Stimulated activated CD4-positive, alpha-beta T cell treated with anti-CD3 and anti-CD28 coated beads, Interleukin-4, amount 100 ng/mL, for 1 hour (primary cell): ENCODE measurements around the gene NADK2.
A peak's percentile ranks its signal among the peaks of the same experiment; 100 is the strongest.

Experiments
- DNase-seq: peaks from one replicate; pipeline ENCODE4 v3.0.0-alpha.2; 2020

The NADK2 gene

GRCh38 chr5:36160617-36161016, 81.1 kb downstream of the NADK2 start:
- no peak for DNase-seq

DNA sequence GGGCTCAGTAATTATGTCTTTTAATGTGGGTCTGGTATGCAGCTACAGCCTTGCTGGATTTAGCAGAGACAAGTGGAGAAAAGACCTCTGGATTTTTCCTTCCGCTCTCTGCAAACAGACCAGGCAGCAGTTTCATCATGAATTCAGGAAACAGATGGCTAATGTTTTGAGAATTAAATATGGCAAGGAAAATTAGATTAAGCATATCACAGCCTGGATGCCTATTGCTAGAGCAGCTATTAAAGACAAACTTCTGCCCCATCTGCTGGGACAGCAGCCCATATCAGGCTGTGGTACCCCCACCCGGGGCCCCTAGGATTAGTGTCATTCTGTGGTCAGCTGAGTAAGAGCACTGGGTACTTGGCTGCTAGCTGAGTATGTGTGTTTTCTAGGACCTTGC, 83.6 kb downstream of the NADK2 start:
- no peak for DNase-seq

GRCh38 chr5:36156619-36157018, 85.1 kb downstream of the NADK2 start:
- no peak for DNase-seq

DNA sequence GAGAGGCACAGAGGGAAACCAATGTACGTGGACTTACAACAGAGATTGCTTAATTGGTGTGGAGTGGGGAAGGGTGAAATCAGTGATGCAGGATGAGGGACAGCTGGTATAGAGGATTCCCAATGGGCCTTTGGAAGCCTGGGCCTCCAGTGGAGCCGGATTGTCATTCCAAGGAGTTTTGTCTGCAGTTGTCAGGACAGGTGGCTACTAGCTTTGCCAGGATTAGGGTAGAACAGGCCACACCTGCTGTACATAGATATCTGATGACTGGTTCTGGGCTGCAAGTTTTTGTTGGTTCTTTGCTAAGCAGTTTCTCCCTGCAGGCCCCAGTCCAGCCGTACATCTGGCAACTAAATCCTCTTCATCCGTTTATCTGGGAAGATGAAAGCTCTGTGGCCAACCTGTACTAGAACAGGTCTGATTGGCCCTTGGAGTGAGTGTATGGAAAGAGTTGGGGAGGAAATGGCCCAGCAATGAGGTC, 85.6 kb downstream of the NADK2 start:
- DNase-seq: no peak

- no peak for DNase-seq
Measured at GRCh38 chr5:36155291-36155690, 86.4 kb downstream of the NADK2 start.

GRCh38 chr5:36153726-36154125, 88.0 kb downstream of the NADK2 start:
- no peak for DNase-seq

DNA sequence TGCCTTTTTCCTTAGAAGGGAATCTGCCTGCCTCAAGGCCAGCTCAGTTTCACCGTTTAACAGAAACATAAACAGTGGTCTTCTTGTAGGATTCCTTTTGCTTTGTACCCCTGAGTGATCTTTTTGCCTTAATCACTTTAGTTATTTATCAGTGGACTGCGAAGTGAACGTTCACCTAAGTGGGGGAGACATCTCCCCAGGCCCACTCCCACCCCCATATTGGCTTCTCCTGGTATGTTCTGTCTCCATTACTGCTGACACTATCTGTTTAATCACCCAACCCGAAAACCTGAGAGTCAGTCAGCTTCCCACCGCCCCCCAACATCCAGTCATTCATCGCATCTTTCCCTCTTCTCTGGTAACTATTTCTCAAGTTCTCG, 88.4 kb downstream of the NADK2 start:
- DNase-seq: no peak

DNA sequence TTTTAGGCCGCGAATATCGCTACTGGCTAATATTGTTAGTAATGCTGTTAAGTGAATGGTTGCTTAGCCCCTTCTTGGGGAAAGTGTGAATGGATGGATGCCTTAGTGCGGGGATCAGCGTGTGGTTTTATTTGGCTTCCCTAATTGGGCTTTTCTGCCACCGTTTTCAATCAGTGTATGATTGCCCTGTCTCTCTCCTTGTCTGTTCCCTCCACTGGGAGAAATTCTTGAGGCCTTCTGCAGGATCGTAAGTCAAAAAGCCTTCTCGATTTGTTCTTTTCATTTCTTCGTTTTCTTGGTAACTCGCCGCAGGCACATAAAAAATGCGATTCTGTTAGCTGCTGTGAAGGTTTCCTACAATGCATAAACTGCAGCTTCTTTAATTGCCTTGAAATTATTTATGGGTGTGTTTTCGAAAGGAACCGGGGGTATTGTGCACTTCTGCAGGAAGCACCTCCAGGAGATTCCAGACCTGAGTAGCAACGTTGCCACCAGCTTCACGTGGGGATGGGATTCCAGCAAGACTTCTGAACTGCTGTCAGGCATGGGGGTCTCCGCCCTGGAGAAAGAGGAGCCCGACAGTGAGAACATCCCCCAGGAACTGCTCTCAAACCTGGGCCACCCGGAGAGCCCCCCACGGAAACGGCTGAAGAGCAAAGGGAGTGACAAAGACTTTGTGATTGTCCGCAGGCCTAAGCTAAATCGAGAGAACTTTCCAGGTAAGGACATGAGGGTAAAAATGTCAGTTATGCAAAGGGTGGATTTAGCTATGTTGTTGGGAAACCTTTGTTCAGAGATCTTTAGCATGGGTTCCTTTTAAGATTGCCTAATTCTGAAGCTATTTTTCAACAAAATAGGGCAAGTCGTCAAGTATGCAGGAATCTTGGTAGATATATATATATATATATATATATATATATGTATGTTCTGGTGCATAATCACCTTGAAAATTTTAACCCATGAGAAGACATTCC, 89.1 kb downstream of the NADK2 start:
- DNase-seq: no peak

DNA sequence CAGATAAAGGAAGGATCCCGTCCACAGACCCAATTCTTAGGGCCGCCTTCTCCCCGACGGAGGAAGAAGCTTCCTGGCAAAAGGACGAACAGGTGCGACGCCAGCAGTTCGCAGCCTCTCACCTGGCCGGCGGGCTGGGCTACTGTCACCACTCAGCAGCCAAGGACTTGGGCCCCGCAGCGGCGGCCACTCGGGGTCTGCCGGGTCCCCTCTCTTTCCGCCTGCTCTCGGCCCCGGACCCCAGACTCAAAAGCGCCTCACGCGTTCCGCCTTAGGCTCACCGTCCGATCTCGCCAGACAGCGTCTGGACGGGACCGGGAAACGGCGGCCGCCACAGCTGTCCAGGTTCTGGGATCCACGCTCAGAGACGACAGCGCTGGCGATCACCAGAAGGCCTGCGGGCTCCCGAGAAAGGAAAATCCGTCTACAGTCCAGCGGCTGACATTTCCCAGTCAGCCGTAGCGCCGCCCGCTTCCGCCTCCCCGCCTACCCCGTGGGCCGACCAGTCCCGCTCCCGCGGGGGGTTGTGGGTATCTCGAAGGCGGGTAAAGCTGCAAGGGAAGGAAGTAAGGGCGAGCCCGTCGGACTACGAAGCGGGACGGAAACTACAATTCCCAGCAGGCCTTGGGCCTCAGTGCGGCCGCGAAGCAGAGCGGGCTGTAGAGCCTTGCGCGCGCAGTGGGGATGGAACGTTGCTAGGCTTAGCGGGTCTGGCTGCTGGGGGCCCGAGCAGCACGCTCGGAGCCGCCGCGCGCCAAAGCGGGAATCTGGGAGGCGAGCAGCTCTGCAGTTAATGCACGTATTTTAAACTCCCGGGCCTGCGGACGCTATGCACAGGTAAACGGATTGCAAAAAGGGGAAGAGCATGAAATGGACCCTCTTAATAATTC, 90.0 kb downstream of the NADK2 start, which contains the start of the genes LMBRD2 and SKP2:
TSS of gene LMBRD2 (minus strand) at position 454 of the 890 bp plus-strand sequence. CDS start 8,538 bp downstream, outside the sequence.
TSS of gene SKP2 (plus strand) at position 678 of the 890 bp plus-strand sequence. CDS start at position 830, 152 bp downstream.
- DNase-seq: peak; percentile 97

GRCh38 chr5:36150676-36151433, 90.9 kb downstream of the NADK2 start:
- peak; percentile 50 for DNase-seq

- DNase-seq: no peak
Measured at GRCh38 chr5:36147681-36148080, 94.0 kb downstream of the NADK2 start.

- DNase-seq: no peak
Measured at GRCh38 chr5:36146390-36146789, 95.3 kb downstream of the NADK2 start.

DNA sequence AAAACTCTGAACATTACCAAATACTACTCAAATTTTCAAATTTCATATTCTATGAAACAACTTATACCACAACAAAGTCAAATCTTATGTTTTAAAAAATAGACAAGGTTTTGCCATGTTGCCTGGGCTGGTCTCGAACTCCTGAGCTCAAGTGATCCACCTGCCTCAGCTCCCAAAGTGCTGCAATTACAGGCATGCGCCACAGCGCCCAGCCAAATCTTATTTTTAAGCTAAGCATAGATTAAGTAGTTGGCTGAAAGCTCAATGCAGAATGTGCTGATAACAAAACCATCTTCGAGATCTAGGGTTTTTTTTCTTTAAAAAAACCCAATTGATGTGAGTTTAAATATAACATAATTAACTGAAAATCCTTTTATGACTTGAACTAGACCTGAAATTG, 96.4 kb downstream of the NADK2 start:
- no peak for DNase-seq
